ENCODE data around the gene TMEM239. TPM values are rescaled to one million over a fixed set of nuclear protein-coding genes. Genes with fewer than 3 reads are reported as not detected.

The TMEM239 gene
- total RNA-seq, 1 experiment from 2014 or later, result not detected

DNA sequence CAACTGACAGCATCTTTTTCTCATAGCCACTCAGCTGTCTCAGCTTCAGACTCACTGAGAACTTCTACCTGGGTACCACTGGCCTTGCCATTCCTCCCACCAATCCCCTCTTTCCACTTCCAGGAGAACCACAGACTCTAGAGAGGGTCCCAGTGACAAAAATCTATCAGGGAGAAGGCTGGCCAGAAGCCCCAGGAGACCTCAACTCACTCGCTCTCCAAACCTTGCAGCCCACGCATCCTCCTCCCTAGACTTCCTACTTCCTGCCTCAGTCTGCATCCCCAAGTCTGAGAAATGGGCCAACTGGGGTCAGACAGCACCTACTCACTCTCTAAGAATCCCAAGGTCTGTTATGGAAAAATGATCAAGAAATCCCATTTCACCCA lies 1.2 kb downstream of the TMEM239 start:
- peaks cover 28% of the 10 kb centered on the region for H3K4me1 ChIP-seq (replicated peaks; ENCODE audit: insufficient read depth)
- no TSS peak for BruUV-seq (replicated peaks)
- H3K4me2 ChIP-seq, result no peak overlapping the region
- no peaks in the 10 kb centered on the region for H3K36me3 ChIP-seq (ENCODE audit: low read depth)
- no peak for TF ChIP-seq EZH2 (IDR thresholded peaks at IDR 0.05; ENCODE audit: low read depth)
- TF ChIP-seq, protein P1, sequence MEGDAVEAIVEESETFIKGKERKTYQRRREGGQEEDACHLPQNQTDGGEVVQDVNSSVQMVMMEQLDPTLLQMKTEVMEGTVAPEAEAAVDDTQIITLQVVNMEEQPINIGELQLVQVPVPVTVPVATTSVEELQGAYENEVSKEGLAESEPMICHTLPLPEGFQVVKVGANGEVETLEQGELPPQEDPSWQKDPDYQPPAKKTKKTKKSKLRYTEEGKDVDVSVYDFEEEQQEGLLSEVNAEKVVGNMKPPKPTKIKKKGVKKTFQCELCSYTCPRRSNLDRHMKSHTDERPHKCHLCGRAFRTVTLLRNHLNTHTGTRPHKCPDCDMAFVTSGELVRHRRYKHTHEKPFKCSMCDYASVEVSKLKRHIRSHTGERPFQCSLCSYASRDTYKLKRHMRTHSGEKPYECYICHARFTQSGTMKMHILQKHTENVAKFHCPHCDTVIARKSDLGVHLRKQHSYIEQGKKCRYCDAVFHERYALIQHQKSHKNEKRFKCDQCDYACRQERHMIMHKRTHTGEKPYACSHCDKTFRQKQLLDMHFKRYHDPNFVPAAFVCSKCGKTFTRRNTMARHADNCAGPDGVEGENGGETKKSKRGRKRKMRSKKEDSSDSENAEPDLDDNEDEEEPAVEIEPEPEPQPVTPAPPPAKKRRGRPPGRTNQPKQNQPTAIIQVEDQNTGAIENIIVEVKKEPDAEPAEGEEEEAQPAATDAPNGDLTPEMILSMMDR (conservative IDR thresholded peaks at IDR 0.05), result no peak
- H3K9me2 ChIP-seq (ENCODE audit: insufficient read depth), result no peaks in the 10 kb centered on the region
- intact Hi-C loops (cut with micrococcal nuclease; ENCODE audit: unreplicated experiment), result no loop called here
- no peaks in the 10 kb centered on the region for H3K79me2 ChIP-seq (ENCODE audit: low read depth)
- H3K27ac ChIP-seq, result no peak overlapping the region
- no peaks in the 10 kb centered on the region for H3K27me3 ChIP-seq (ENCODE audit: insufficient read depth, low read depth)
- H3K4me3 ChIP-seq, result no peak overlapping the region
- no peak overlapping the region for H2AFZ ChIP-seq
- POLR2A ChIA-PET (ENCODE audit: unreplicated experiment), result no interaction called here
- CTCF ChIA-PET, result no interaction called here
- peaks cover 21% of the 10 kb centered on the region for H3F3A ChIP-seq (ENCODE audit: insufficient read depth, low read depth)
- DNase-seq, result no peak
- H4K20me1 ChIP-seq (ENCODE audit: insufficient read depth), result no peaks in the 10 kb centered on the region
- H3K9me3 ChIP-seq (ENCODE audit: insufficient read depth, low read depth), result no peaks in the 10 kb centered on the region

DNA sequence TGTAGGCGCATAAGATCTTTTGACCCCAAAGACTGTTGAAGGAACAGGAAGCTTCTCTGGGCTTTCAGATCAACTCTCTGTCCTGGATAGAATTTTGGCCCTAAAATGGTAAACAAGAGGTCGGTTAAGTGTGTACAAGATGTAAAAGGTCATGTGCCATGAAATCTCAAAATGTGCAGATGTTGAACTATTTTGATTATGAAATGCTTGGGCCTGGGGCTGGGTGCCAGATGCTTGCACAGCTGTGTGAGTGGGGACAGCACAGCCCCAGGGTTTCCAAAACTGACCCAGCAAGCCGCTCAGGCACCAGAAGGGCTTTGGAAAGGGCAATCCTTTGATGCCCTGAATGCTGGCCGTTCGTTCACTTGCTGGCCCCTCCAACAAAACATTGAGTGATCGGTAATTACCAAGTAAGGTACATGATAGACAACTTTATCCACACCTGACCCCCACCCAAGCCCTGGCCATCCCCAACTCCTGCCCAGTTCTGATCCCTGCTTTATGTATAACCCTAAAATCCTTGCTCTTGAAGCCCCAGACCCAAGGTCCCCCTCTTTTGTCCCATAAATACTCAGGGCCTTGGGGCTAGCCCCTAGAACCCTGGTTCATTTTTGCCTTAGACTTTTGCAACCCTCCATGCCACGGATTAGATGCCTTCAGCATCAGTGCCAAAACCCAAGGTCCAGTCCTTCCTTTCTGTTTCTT lies 1.9 kb downstream of the TMEM239 start:
- DNase-seq, result no peak
- no peak overlapping the region for H3K4me3 ChIP-seq
- TF ChIP-seq, protein P1 (conservative IDR thresholded peaks at IDR 0.05), result no peak
- no peak for TF ChIP-seq EZH2 (IDR thresholded peaks at IDR 0.05; ENCODE audit: low read depth)
- no peaks in the 10 kb centered on the region for H3K9me2 ChIP-seq (ENCODE audit: insufficient read depth)
- H3K36me3 ChIP-seq (ENCODE audit: low read depth), result no peaks in the 10 kb centered on the region
- no peak overlapping the region for H3K4me2 ChIP-seq
- no TSS peak for BruUV-seq (replicated peaks)
- no peaks in the 10 kb centered on the region for H3K9me3 ChIP-seq (ENCODE audit: insufficient read depth, low read depth)
- peaks cover 21% of the 10 kb centered on the region for H3F3A ChIP-seq (ENCODE audit: insufficient read depth, low read depth)
- no peak overlapping the region for H2AFZ ChIP-seq
- peaks cover 28% of the 10 kb centered on the region for H3K4me1 ChIP-seq (replicated peaks; ENCODE audit: insufficient read depth)
- no peak overlapping the region for H3K27ac ChIP-seq
- H4K20me1 ChIP-seq (ENCODE audit: insufficient read depth), result no peaks in the 10 kb centered on the region
- H3K79me2 ChIP-seq (ENCODE audit: low read depth), result no peaks in the 10 kb centered on the region
- POLR2A ChIA-PET (ENCODE audit: unreplicated experiment), result no interaction called here
- intact Hi-C loops (cut with micrococcal nuclease; ENCODE audit: unreplicated experiment), result no loop called here
- CTCF ChIA-PET, result no interaction called here
- no peaks in the 10 kb centered on the region for H3K27me3 ChIP-seq (ENCODE audit: insufficient read depth, low read depth)

DNA sequence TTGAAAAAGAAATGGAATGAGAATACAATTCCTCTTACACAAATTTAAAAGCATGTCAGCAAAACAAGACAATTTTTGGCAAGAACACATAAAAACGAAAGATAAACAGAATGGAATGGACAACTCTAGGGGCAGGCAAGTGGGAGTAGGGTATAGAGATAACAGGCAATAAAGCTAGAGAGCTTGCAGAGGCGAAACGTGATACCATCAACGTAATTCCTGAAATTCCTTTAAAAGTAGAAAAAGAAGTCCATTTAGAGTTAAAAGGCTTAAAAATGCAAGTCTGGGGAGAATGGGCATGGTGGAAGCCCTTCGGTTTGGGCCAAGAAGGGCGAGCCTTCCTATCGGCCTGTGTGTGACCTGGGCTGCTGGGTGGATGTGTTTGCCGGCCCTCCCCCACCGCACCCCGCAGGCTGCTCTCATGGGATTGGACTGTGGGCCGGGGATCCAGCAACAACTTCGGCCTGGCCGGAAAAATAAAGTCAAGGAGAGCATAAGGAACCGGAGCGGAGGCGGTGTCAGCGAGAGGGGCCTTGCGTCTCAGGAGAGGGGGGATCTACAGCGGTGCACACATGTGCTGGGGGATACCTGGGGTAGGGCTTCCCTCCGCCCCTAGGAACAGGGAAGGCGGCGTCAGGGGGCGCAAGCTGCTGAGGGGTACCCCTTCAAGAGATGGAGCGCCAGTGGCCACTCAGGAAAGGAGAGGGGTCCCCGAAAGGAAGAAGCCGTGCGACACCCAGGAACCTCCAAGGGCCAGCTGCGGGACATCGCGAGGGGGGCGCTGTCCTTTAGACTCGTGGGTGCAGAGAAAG lies 4.1 kb downstream of the TMEM239 start:
- no peak overlapping the region for H3K4me3 ChIP-seq
- H3K27me3 ChIP-seq (ENCODE audit: insufficient read depth, low read depth), result no peaks in the 10 kb centered on the region
- intact Hi-C loops (cut with micrococcal nuclease; ENCODE audit: unreplicated experiment), result no loop called here
- TF ChIP-seq EZH2 (IDR thresholded peaks at IDR 0.05; ENCODE audit: low read depth), result no peak
- TF ChIP-seq, protein P1 (conservative IDR thresholded peaks at IDR 0.05), result no peak
- no peak overlapping the region for H3K4me2 ChIP-seq
- BruUV-seq (replicated peaks), result no TSS peak
- no peak overlapping the region for H2AFZ ChIP-seq
- H3K79me2 ChIP-seq (ENCODE audit: low read depth), result no peaks in the 10 kb centered on the region
- H3F3A ChIP-seq (ENCODE audit: insufficient read depth, low read depth), result peaks cover 1% of the 10 kb centered on the region; the same call in 1 of the 2 replicates
- peaks cover 6% of the 10 kb centered on the region for H3K4me1 ChIP-seq (replicated peaks; ENCODE audit: insufficient read depth)
- no peak overlapping the region for H3K27ac ChIP-seq
- H3K9me3 ChIP-seq (ENCODE audit: insufficient read depth, low read depth), result no peaks in the 10 kb centered on the region
- CTCF ChIA-PET, result no interaction called here
- POLR2A ChIA-PET (ENCODE audit: unreplicated experiment), result no interaction called here
- no peaks in the 10 kb centered on the region for H3K9me2 ChIP-seq (ENCODE audit: insufficient read depth)
- H3K36me3 ChIP-seq (ENCODE audit: low read depth), result no peaks in the 10 kb centered on the region
- no peak for DNase-seq
- H4K20me1 ChIP-seq (ENCODE audit: insufficient read depth), result no peaks in the 10 kb centered on the region
